Measurements from ENCODE around the gene RGS9BP.
"Not testable (repeated sequence)": the region's sequence is repeated elsewhere in the genome, so short reads cannot be mapped to it uniquely, and the experiment has no call there.

The RGS9BP gene

DNA sequence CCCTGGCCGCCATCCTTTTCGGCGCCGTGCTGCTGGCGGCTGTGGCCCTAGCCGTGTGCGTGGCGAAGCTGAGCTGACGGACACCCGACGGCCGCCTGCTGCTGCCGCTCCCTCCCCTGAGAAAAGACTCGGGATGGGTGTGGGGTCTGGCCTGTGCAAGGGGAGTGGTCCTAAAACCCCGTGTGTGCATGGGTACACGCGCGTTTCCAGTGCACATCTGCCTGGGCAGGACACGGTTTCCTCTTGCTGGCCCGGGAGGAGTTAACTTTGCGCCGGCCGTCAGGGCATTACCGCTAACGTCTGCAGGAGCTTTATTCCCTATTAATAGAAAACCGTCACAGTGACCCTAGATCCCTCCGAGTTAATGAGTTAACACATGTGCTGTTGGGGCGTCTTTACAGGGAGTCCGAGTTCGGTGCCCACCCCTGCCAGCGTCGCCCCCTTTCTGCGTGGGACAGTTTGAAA is 1.3 kb downstream of the RGS9BP start:
- peaks cover 32% of the 10 kb centered on the region for H3K4me1 Mint-ChIP-seq
- H3K36me3 Mint-ChIP-seq = peaks cover 3% of the 10 kb centered on the region
- H3K4me3 Mint-ChIP-seq = peak overlapping the region; percentile 65
- H3K27ac Mint-ChIP-seq = no peak overlapping the region
- CTCF ChIA-PET = interaction anchor here (1.4 kb wide), 1 partner anchor 14 kb away, joined by 7 read pairs; the partner anchor contains the start of gene NUDT19
- H3K27me3 Mint-ChIP-seq = peaks cover 68% of the 10 kb centered on the region
- no peaks in the 10 kb centered on the region for H3K9me3 Mint-ChIP-seq
- DNase-seq = no peak

DNA sequence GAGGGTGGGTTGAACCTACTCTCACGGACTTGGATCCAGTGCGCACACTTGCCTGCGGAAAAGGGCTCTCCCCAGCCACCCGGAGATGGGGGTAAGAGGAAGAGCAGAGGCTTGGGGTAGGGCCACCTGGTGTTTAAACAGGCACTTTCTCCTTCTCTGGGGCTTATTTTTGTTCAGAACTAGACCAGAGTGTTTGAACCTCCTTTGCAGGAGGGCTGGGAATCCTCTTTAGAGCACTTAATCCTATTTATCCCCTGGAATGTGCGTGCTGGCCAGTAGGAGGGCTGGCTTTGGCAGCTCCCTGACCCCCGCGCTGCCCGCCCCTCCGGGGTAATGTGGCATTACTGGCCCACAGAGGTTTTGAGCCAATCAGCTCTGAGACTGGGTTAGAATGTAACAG is 2.0 kb downstream of the RGS9BP start:
- CTCF ChIA-PET = no interaction called here
- Mint-ChIP-seq H3K36me3 (peaks cover 2% of the 10 kb centered on the region), H3K9me3 (no peaks in the 10 kb centered on the region), H3K27me3 (peaks cover 75% of the 10 kb centered on the region), H3K27ac (no peak overlapping the region), H3K4me1 (peaks cover 25% of the 10 kb centered on the region), H3K4me3 (peak overlapping the region; percentile 65)
- DNase-seq = no peak

DNA sequence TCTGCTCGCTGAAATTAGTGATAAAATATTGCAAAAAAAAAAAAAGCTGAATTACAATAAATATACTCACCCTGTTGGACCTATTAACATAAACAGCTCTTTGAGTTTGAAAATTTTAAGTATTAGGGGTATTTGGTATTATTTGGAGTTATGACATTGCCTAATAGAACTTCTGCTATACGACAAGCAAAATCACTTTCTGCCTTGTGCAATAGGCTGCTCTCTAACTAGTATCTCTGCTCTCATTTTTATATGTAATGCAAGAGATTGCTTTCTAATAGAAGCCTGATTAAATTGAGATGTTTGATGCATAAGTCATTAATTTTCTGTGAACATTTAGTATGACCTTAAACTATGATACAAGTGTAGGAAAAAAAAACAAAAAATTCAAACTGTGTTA is 5.3 kb downstream of the RGS9BP start:
- Mint-ChIP-seq H3K27ac (no peak overlapping the region), H3K4me1 (peaks cover 8% of the 10 kb centered on the region), H3K9me3 (no peaks in the 10 kb centered on the region), H3K36me3 (no peaks in the 10 kb centered on the region), H3K4me3 (no peak overlapping the region), H3K27me3 (peaks cover 67% of the 10 kb centered on the region)
- no peak for DNase-seq
- CTCF ChIA-PET = interaction anchor here (0.6 kb wide), 1 partner anchor 8 kb away, joined by 3 read pairs; no protein-coding TSS in a partner anchor

DNA sequence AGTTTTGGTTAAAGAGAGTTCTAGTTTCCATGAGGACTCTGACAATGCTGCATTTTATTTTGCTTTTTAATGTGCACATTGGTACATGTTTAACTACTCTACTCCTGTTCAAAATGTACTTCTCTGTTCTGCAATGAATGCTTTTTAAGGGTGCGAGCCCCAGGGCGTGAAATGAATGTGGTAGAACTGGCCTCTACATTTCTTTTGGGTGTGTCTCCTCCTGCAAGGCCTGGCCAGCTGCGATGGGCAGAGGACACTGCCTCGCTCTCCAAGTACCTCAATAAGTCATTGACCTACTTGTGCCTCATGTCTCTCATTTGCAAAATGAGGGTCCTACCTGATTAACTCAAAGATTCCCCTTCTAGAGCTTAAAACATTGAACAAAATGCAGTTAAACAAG is 6.7 kb downstream of the RGS9BP start:
- CTCF ChIA-PET = no interaction called here
- Mint-ChIP-seq H3K4me3 (no peak overlapping the region), H3K4me1 (peaks cover 3% of the 10 kb centered on the region), H3K27me3 (peaks cover 53% of the 10 kb centered on the region), H3K27ac (no peak overlapping the region), H3K36me3 (no peaks in the 10 kb centered on the region), H3K9me3 (no peaks in the 10 kb centered on the region)
- no peak for DNase-seq

DNA sequence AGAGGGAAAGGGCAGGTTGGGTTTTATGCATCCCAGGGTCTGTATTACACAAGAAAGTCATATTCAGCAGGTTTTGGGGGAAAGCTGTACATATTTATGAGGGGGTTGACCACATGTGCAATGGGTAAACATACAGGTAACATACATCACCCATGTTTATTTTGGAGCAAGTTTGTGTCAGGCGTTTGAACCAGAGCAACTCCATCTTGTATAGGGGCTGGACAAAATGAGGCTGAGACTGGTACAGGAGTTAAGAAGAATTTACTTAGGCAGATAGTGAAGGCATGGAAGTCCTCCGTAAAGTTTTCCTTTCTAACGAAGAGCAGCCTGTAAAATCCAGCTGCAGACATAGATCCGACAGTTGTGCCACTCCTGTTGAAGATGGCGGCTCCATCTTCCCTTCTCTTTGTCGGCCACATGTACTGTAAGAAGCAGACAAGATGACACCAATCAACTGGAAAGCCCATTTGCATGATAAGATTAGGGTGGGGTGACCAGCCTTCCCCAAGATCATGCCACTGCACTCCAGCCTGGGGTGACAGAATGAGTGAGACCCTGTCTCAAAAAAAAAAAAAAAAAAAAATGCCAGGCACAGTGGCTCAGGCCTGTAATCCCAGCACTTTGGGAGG is 11.3 kb downstream of the RGS9BP start:
- Mint-ChIP-seq H3K27ac (no peak overlapping the region), H3K4me1 (peaks cover 18% of the 10 kb centered on the region), H3K9me3 (no peaks in the 10 kb centered on the region), H3K27me3 (peaks cover 16% of the 10 kb centered on the region), H3K4me3 (no peak overlapping the region), H3K36me3 (no peaks in the 10 kb centered on the region)
- DNase-seq = no peak
- CTCF ChIA-PET = interaction anchor here (0.6 kb wide), 1 partner anchor 127 kb away, joined by 3 read pairs; no protein-coding TSS in a partner anchor

DNA sequence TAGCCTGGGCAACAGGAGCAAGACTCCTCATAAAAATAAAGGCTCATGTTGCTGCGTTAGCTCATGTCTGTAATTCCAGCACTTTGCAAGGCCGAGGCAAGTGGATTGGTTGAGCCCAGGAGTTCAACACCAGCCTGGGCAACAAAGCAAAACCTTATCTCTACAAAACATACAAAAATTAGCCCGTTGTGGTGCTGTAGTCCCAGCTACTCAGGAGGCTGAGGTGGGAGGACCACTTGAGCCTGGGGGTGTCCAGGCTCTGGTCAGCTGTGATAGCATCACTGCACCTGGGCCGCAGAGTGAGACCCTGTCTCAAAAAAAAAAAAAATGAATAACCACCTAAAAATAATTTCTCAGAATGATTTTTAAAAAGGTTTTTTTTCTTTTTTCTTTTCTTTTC is 12.0 kb downstream of the RGS9BP start:
- no peaks in the 10 kb centered on the region for H3K9me3 Mint-ChIP-seq
- H3K27me3 Mint-ChIP-seq = peaks cover 8% of the 10 kb centered on the region
- CTCF ChIA-PET = interaction anchor here (0.6 kb wide), 1 partner anchor 537 kb away, joined by 3 read pairs; no protein-coding TSS in a partner anchor
- DNase-seq = no peak
- no peak overlapping the region for H3K4me3 Mint-ChIP-seq
- peaks cover under 1% of the 10 kb centered on the region for H3K36me3 Mint-ChIP-seq
- no peak overlapping the region for H3K27ac Mint-ChIP-seq
- peaks cover 19% of the 10 kb centered on the region for H3K4me1 Mint-ChIP-seq

DNA sequence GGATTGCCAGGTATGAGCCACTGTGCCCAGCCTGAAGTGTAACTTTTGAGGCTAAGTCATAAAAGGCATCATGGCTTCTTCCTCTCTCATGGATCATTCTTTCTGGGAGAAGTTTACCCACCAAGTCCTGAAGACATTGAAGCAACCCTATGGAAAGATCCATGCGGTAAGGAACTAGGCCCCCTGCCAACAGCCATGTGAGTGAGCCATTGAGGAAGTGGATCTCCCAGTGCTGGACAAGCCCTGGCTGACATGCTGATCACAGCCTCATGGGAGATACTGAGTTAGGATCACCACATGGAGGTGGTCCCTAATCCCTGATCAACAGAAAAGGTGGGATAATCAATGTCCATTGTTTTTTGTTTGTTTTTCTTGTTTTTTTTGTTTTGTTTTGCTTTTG is 12.7 kb downstream of the RGS9BP start:
- H3K36me3 Mint-ChIP-seq = peaks cover 7% of the 10 kb centered on the region
- peaks cover 8% of the 10 kb centered on the region for H3K27me3 Mint-ChIP-seq
- no peak overlapping the region for H3K27ac Mint-ChIP-seq
- DNase-seq = no peak
- H3K4me1 Mint-ChIP-seq = peaks cover 25% of the 10 kb centered on the region
- H3K9me3 Mint-ChIP-seq = peaks cover 1% of the 10 kb centered on the region
- CTCF ChIA-PET = interaction anchor here (0.6 kb wide), 1 partner anchor 537 kb away, joined by 3 read pairs; no protein-coding TSS in a partner anchor
- H3K4me3 Mint-ChIP-seq = no peak overlapping the region

DNA sequence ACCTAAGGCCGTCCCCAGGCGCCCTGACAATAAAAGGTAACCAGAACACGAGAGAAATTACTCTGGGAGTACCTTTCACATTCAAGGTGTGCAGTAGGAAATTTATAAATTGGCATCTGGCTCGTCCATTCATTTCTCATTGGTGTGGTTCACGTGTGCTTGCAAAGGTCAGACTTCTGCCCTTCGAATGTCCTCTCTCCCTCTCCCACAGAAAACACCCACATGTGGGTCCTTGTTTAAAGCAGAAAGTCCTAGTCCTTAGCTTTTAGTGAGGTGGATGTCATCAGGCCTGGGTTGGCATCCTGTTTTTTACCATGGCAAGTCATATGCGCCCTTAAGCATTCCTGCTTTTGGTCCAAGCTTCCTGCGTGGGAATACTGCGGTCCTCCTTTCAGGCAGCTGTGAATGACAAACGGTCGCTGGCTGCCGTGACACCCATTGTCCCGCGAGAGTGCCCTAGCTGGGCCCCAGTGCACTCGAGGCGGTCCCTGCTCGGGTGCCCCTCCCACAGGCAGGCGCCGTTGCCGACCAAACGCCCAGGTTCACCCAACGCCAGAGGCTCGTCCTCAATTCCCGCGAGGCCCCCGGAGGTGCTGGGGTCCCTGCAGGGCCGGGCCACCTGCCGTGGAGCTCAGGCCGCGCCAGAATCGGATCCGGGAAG is 15.8 kb downstream of the RGS9BP start, which contains the start of gene NUDT19:
TSS of gene NUDT19 (plus strand) at position 531 of the 661 bp plus-strand sequence. CDS start 140 bp downstream, outside the sequence.
- DNase-seq = peak; percentile 89
- CTCF ChIA-PET = interaction anchor here (1.2 to 1.9 kb wide), 3 partner anchors 15 to 434 kb away, joined by 3 to 7 read pairs (median 6); no protein-coding TSS in a partner anchor
- peaks cover 54% of the 10 kb centered on the region for H3K4me1 Mint-ChIP-seq
- peaks cover 4% of the 10 kb centered on the region for H3K9me3 Mint-ChIP-seq
- H3K36me3 Mint-ChIP-seq = peaks cover 33% of the 10 kb centered on the region
- H3K4me3 Mint-ChIP-seq = peak within 1 kb of the TSS; percentile 94
- no peaks in the 10 kb centered on the region for H3K27me3 Mint-ChIP-seq
- peak within 1 kb of the TSS; percentile 93 for H3K27ac Mint-ChIP-seq

DNA sequence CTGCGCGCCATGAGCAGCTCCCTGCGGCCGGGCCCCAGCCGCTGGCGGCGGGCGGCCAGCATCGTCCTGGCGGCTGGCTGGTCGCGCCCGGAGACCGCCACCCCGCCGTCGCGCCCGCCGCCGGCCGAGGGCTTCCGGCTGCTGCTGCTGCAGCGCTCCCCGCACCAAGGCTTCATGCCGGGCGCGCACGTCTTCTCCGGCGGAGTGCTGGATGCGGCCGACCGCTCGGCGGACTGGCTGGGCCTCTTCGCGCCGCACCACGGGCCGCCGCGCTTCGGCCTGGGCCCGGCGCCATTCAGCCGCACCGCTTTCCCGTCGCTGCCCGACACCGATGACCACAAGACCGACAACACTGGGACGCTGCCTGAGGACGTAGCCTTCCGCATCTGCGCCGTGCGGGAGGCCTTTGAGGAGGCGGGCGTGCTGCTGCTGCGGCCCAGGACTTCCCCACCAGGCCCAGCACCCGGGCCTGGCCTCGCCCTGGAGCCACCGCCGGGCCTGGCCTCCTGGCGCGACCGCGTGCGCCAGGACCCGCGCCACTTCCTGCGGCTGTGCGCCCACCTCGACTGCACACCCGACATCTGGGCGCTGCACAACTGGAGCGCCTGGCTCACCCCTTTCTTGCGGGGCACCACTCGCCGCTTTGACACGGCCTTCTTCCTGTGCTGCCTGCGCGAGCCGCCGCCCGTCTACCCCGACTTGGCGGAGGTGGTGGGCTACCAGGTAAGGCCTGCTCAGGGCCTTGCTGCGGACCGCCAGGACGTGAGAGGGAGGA is 16.5 kb downstream of the RGS9BP start:
- H3K9me3 Mint-ChIP-seq = peaks cover 4% of the 10 kb centered on the region
- DNase-seq = peak; percentile 70
- peaks cover 39% of the 10 kb centered on the region for H3K36me3 Mint-ChIP-seq
- CTCF ChIA-PET = interaction anchor here (1.2 to 1.9 kb wide), 2 partner anchors 16 to 433 kb away, joined by 3 to 7 read pairs; no protein-coding TSS in a partner anchor
- H3K27ac Mint-ChIP-seq = peak overlapping the region; percentile 93
- H3K4me3 Mint-ChIP-seq = peak overlapping the region; percentile 94
- no peaks in the 10 kb centered on the region for H3K27me3 Mint-ChIP-seq
- H3K4me1 Mint-ChIP-seq = peaks cover 54% of the 10 kb centered on the region

DNA sequence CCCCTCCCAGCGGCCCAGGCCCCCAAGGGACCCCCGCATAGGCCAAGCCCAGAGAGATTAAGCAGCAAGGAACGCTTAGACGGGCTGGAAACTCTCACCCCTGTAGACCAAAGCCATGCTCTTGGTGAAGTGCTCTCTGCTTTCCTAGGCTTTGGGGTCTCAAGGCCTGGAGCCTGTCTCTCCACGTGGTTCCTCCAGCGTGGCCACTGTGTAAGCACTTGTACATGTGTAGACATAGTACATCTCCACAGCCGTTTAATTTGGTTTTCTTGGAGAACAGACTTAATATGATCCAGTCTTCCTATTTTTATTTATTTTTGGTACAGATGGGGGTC is 17.0 kb downstream of the RGS9BP start:
- DNase-seq = no peak
- peaks cover 4% of the 10 kb centered on the region for H3K9me3 Mint-ChIP-seq
- peak overlapping the region; percentile 93 for H3K27ac Mint-ChIP-seq
- H3K4me1 Mint-ChIP-seq = peaks cover 54% of the 10 kb centered on the region
- no peaks in the 10 kb centered on the region for H3K27me3 Mint-ChIP-seq
- H3K4me3 Mint-ChIP-seq = peak overlapping the region; percentile 94
- H3K36me3 Mint-ChIP-seq = peaks cover 45% of the 10 kb centered on the region
- CTCF ChIA-PET = no interaction called here

DNA sequence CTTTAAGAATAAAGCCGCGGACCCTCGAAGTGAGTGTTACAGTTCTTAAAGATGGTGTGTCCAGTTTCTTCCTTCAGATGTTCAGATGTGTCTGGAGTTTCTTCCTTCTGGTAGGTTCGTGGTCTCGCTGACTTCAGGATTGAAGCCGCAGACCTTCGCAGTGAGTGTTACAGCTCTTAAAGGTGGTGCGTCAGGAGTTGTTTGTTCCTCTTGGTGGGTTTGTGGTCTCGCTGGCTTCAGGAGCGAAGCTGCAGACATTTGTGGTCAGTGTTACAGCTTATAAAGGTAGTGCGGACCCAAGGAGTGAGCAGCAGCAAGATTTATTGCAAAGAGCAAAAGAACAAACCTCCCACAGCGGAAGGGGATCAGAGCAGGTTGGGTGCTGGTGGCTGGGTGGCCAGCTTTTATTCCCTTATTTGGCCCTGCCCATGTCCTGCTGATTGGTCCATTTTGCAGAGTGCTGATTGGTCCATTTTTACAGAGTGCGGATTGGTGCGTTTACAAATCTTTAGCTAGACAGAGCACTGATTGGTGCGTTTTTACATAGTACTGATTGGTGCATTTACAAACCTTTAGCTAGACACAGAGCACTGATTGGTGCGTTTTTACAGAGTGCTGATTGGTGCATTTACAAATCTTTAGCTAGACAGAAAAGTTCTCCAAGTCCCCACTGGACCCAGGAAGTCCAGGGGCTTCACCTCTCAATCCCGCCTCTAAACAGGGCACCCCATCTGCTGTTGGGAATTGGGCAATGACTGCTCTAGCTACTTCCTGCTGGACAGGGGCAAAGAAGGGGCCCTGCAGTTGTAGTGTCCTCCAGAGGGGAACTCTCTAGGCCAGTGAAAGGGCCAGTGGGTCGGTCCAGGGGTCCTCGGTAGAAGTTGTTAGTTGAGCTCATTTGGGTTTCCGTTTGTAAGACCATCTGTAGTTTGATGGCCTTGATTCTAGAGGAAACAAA is 17.8 kb downstream of the RGS9BP start:
- H3K4me1 Mint-ChIP-seq = peaks cover 60% of the 10 kb centered on the region
- H3K36me3 Mint-ChIP-seq = peaks cover 52% of the 10 kb centered on the region
- H3K27me3 Mint-ChIP-seq, H3K9me3 Mint-ChIP-seq: not testable (repeated sequence)
- DNase-seq = peak; percentile 48
- H3K4me3 Mint-ChIP-seq = peak overlapping the region; percentile 94
- H3K27ac Mint-ChIP-seq = peak overlapping the region; percentile 93
- CTCF ChIA-PET = interaction anchor here (0.6 kb wide), 1 partner anchor 87 kb away, joined by 4 read pairs; no protein-coding TSS in a partner anchor

DNA sequence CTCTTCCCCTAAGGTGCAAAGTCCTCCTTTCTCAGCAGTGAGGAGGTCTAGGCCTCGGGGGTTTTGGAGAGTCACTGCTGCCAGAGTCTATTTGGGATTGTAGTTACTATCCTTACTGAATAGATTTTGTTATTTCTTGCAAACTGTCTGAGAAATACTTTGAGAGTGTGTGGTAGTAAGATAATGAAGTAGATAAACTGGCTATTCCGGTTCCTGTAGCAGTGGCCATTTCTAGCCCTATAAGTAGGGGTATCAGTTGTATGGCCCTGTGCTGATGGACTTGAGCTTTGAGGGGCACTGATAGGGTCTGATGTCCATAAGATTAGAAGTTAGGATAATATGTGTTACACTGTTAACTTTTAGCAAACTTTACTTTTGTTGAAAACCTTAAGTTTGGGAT is 18.7 kb downstream of the RGS9BP start:
- H3K27me3 Mint-ChIP-seq, H3K9me3 Mint-ChIP-seq, CTCF ChIA-PET, DNase-seq: not testable (repeated sequence)
- Mint-ChIP-seq H3K4me3 (peak overlapping the region; percentile 94), H3K4me1 (peaks cover 60% of the 10 kb centered on the region), H3K27ac (peak overlapping the region; percentile 34), H3K36me3 (peaks cover 61% of the 10 kb centered on the region)

DNA sequence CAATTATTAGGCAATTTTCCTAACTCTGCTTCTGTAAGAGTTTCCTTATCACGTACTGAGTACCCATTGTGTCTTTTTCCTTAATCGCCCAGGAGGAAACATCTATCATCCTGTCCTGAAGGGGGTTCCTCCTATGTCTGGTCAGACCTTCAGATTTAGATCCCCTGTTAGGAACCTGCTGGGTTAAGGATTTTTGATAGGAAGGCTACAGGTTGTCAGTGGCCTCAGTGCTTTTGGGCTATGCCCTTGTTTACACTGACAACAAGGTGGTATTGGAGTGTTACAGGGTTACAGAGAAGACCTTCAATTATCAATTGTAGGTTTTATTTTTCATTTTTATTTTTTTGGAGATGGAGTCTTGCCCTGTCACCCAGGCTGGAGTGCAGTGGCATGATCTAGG is 19.2 kb downstream of the RGS9BP start:
- DNase-seq, H3K27ac Mint-ChIP-seq, H3K27me3 Mint-ChIP-seq, CTCF ChIA-PET, H3K9me3 Mint-ChIP-seq: not testable (repeated sequence)
- peaks cover 60% of the 10 kb centered on the region for H3K4me1 Mint-ChIP-seq
- peaks cover 66% of the 10 kb centered on the region for H3K36me3 Mint-ChIP-seq
- H3K4me3 Mint-ChIP-seq = peak overlapping the region; percentile 94
